ENCODE data around the gene SYT11.

SYT11 gene, protein sequence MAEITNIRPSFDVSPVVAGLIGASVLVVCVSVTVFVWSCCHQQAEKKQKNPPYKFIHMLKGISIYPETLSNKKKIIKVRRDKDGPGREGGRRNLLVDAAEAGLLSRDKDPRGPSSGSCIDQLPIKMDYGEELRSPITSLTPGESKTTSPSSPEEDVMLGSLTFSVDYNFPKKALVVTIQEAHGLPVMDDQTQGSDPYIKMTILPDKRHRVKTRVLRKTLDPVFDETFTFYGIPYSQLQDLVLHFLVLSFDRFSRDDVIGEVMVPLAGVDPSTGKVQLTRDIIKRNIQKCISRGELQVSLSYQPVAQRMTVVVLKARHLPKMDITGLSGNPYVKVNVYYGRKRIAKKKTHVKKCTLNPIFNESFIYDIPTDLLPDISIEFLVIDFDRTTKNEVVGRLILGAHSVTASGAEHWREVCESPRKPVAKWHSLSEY

GRCh38 chr1:155859234-155859829 lies at the start of gene SYT11:
SYT11 (plus strand) TSS chr1:155859567; CDS start chr1:155859762, 195 bp downstream.
- ChIA-PET CTCF (interaction anchor here (1.2 to 4.6 kb wide), 2 partner anchors 13 to 130 kb away, joined by 3 to 27 read pairs; no protein-coding TSS in a partner anchor), POLR2A (interaction anchor here (0.7 to 1.3 kb wide), 3 partner anchors 9 to 49 kb away, joined by 3 to 5 read pairs (median 3); no protein-coding TSS in a partner anchor)
- TF ChIP-seq, protein P1, sequence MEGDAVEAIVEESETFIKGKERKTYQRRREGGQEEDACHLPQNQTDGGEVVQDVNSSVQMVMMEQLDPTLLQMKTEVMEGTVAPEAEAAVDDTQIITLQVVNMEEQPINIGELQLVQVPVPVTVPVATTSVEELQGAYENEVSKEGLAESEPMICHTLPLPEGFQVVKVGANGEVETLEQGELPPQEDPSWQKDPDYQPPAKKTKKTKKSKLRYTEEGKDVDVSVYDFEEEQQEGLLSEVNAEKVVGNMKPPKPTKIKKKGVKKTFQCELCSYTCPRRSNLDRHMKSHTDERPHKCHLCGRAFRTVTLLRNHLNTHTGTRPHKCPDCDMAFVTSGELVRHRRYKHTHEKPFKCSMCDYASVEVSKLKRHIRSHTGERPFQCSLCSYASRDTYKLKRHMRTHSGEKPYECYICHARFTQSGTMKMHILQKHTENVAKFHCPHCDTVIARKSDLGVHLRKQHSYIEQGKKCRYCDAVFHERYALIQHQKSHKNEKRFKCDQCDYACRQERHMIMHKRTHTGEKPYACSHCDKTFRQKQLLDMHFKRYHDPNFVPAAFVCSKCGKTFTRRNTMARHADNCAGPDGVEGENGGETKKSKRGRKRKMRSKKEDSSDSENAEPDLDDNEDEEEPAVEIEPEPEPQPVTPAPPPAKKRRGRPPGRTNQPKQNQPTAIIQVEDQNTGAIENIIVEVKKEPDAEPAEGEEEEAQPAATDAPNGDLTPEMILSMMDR (IDR thresholded peaks at IDR 0.05; ENCODE audit: control extremely low read depth, extremely low read depth, low read depth, missing control alignments), result no peak
- peak; percentile 96 for DNase-seq (ENCODE audit: extremely low spot score)

DNA sequence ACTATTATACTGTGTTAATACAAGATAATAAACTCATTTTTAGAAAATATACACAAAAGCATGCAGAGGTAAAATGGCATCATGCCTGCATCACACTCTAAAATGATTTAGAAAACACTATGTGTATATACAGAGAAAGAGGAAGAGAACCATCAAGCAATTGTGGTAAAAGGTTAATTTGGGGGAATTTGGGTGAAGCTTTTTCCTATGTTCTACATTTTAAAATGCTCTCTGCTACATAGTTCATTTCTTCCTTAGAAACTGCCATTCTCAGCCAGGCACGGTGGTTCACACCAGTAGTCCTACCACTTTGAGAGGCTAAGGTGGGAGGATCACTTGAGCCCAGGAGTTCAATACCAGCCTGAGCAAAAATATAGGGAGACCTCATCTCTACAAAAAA lies 46.5 kb upstream of the SYT11 start:
- DNase-seq (ENCODE audit: extremely low spot score), result no peak
- CTCF ChIA-PET, result no interaction called here
- POLR2A ChIA-PET, result no interaction called here
- TF ChIP-seq, protein P1 (IDR thresholded peaks at IDR 0.05; ENCODE audit: control extremely low read depth, extremely low read depth, low read depth, missing control alignments), result no peak

- ChIA-PET CTCF (no interaction called here), POLR2A (no interaction called here)
- TF ChIP-seq, protein P1 (IDR thresholded peaks at IDR 0.05; ENCODE audit: control extremely low read depth, extremely low read depth, low read depth, missing control alignments), result no peak
- DNase-seq (ENCODE audit: extremely low spot score), result no peak
Observed at GRCh38 chr1:155813672-155814071, 45.7 kb upstream of the SYT11 start.

DNA sequence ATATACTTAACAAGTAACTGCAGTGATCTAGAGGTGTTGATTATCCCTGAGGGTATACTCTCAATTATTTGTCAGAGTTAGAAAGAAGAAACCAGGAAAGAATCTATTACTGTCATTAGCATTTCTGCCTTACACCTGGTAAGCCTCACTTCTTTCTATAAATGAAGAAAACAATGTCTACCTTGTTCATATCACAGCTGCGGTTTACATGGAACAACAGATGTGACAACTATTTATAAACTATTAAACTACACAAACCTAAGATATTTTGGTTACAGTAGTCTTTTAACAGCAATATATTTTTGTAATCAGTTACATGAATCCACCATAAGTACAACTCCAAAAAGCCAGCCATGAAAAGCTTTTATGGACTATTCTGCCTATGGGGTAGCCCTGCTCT lies 43.0 kb upstream of the SYT11 start:
- DNase-seq (ENCODE audit: extremely low spot score), result no peak
- TF ChIP-seq, protein P1 (IDR thresholded peaks at IDR 0.05; ENCODE audit: control extremely low read depth, extremely low read depth, low read depth, missing control alignments), result no peak
- CTCF ChIA-PET, result interaction anchor here (0.7 to 1.4 kb wide), 3 partner anchors 18 to 566 kb away, joined by 3 to 4 read pairs (median 3); no protein-coding TSS in a partner anchor
- POLR2A ChIA-PET, result no interaction called here

- TF ChIP-seq, protein P1 (IDR thresholded peaks at IDR 0.05; ENCODE audit: control extremely low read depth, extremely low read depth, low read depth, missing control alignments), result no peak
- CTCF ChIA-PET, result no interaction called here
- DNase-seq (ENCODE audit: extremely low spot score), result no peak
- POLR2A ChIA-PET, result no interaction called here
Observed at GRCh38 chr1:155827450-155827849, 31.9 kb upstream of the SYT11 start.

- TF ChIP-seq, protein P1 (IDR thresholded peaks at IDR 0.05; ENCODE audit: control extremely low read depth, extremely low read depth, low read depth, missing control alignments), result no peak
Observed at GRCh38 chr1:155831279-155831976, 27.9 kb upstream of the SYT11 start.

More at GRCh38 chr1:155831279-155831976, 27.9 kb upstream of the SYT11 start:
- POLR2A ChIA-PET, result interaction anchor here (0.5 kb wide), 1 partner anchor 21 kb away, joined by 6 read pairs; no protein-coding TSS in a partner anchor
- no peak for DNase-seq (ENCODE audit: extremely low spot score)
- CTCF ChIA-PET, result interaction anchor here (0.6 kb wide), 1 partner anchor 10 kb away, joined by 3 read pairs; no protein-coding TSS in a partner anchor
